Measurements from ENCODE around the gene ZBTB1.
A peak's percentile ranks its signal among the peaks of the same experiment; 100 is the strongest.
"Not testable (repeated sequence)": the region's sequence is repeated elsewhere in the genome, so short reads cannot be mapped to it uniquely, and the experiment has no call there.

Gene ZBTB1

DNA sequence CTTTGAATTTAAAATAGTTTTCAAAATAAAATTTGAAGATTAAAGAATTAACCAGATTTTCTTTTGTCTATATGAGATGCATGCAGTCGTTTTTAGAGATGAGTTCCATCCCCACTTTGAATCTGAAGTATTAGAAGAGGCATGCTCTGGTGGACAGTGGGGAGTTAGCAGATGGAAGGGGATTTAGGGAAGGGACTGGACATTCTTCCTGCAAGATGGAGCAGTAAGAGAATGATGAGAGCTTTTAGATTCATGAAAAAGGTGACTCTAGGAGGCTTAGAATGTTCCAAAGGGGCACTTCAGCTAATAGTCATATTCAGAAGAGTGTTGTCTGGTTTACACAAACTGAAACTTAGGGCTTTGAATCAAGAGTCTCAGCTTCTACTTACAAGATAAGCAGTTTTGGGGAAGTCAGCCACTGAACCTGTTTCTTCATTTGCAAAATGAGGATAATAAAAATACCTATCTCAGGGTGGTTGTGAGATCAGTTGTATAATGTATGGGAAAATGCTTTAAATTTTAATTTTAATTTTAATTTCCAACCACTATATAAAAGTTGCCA, 3.7 kb downstream of the ZBTB1 start:
- H3K4me3 ChIP-seq (replicated peaks in 1 of 2; ENCODE audit: low read depth in 2 of 2, low read length in 2 of 2), result no peak overlapping the region
- TF ChIP-seq, protein P1, sequence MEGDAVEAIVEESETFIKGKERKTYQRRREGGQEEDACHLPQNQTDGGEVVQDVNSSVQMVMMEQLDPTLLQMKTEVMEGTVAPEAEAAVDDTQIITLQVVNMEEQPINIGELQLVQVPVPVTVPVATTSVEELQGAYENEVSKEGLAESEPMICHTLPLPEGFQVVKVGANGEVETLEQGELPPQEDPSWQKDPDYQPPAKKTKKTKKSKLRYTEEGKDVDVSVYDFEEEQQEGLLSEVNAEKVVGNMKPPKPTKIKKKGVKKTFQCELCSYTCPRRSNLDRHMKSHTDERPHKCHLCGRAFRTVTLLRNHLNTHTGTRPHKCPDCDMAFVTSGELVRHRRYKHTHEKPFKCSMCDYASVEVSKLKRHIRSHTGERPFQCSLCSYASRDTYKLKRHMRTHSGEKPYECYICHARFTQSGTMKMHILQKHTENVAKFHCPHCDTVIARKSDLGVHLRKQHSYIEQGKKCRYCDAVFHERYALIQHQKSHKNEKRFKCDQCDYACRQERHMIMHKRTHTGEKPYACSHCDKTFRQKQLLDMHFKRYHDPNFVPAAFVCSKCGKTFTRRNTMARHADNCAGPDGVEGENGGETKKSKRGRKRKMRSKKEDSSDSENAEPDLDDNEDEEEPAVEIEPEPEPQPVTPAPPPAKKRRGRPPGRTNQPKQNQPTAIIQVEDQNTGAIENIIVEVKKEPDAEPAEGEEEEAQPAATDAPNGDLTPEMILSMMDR (IDR thresholded peaks at IDR 0.05; ENCODE audit: low read depth, low read length), result no peak
- DNase-seq (ENCODE audit: low read depth in 2 of 2), result no peak

DNA sequence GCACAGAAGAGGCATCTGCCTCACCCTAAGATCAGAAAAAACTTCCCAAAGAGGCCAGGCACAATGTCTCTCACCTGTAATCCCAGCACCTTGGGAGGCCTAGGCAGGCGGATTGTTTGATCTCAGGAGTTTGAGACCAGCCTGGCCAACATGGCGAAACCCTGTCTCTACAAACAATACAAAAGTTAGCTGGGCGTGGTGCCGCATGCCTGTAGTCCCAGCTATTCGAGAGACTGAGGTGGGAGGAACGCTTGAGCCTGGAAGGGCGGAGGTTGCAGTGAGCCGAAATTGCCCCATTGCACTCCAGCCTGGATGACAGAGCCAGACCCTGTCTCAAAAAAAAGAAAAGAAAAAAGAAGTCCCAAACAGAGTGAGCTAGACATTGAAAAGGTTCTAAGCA, 4.5 kb downstream of the ZBTB1 start:
- H3K4me3 ChIP-seq (replicated peaks in 1 of 2; ENCODE audit: low read depth in 2 of 2, low read length in 2 of 2), result no peak overlapping the region
- TF ChIP-seq, protein P1 (IDR thresholded peaks at IDR 0.05; ENCODE audit: low read depth, low read length), result no peak
- DNase-seq (ENCODE audit: low read depth in 2 of 2), result no peak

DNA sequence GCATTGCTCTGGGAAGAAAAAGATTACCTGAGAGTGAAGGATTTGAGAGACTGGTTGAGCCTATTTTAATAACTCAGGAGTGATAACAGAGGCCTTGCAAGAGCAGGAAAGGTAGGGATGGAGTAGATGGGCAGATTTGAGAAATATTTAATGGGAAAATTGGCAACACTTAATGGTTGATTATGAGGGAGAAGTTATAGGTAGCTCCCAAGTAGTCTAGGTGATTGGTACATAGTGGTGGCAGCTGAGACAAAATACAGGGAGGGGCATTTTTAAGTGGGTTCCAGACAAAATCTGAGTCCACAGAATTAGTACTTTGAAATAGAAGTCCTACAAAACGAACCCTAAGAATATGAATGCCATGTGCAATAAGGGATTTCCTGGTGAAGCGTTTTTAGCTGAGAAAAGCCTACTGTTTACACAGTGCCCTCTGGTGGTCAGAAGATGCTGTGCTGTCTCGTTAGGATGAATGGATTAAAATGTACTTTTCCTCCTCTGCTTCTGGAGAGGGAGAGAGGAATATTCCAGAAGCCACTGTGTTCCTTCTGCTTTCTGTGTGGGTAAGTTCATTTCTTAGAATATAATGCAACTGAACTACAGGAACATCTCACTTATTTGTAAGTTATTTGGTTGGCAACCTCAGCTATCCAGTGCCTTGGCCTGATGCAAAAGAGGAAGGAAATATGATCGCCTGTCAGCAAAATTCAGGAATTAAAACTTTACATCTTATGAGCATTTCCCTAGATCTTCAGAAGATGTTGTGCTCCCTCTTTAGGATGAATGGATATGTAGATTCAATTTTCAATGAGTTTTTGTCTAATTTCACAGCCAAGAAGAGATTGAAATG, 6.5 kb downstream of the ZBTB1 start:
- no peak overlapping the region for H3K4me3 ChIP-seq (replicated peaks in 1 of 2; ENCODE audit: low read depth in 2 of 2, low read length in 2 of 2)
- TF ChIP-seq, protein P1 (IDR thresholded peaks at IDR 0.05; ENCODE audit: low read depth, low read length), result peak; percentile 86
- peak; percentile 78 to 83 for DNase-seq (ENCODE audit: low read depth in 2 of 2)

DNA sequence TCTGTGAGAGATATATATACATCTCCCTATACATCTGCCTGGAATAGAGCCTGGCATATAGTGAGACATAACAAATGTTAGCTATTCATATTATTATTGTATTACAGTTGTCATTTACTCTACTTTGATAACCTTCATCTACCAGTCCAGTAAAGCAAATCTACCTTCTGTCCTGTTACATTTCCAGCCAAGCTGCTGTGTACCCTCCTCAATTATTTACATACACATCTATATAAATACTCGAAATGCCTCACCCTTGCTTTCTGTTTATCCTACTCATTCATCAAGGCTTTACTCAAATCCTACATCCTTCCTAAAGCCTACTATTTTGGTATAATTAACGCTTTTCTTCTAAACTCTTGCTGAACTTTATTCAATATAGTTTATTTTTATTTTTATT, 8.7 kb downstream of the ZBTB1 start:
- no peak overlapping the region for H3K4me3 ChIP-seq (replicated peaks in 1 of 2; ENCODE audit: low read depth in 2 of 2, low read length in 2 of 2)
- DNase-seq (ENCODE audit: low read depth in 2 of 2), result no peak
- TF ChIP-seq, protein P1 (IDR thresholded peaks at IDR 0.05; ENCODE audit: low read depth, low read length), result no peak

DNA sequence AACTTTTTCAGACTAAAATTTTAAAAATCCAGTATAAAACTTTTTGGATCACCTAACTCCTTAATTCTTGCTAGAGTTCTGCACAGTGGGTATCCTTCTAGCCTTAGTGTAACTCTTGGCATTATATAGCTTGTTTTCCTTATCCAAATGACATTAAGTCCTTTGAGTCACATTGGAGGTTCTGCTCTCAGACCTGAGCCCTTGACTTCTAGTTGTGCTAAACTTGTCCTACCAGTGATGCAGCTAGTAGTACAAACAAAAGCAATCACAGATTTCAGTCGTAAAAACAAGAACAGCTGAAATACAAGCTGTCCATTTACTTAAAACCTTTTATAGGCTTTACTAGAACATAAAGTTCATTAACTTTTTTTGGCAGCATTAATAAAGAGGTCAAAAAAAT, 10.5 kb downstream of the ZBTB1 start:
- H3K4me3 ChIP-seq (replicated peaks in 1 of 2; ENCODE audit: low read depth in 2 of 2, low read length in 2 of 2), result no peak overlapping the region
- TF ChIP-seq, protein P1 (IDR thresholded peaks at IDR 0.05; ENCODE audit: low read depth, low read length), result no peak
- DNase-seq (ENCODE audit: low read depth in 2 of 2), result no peak

DNA sequence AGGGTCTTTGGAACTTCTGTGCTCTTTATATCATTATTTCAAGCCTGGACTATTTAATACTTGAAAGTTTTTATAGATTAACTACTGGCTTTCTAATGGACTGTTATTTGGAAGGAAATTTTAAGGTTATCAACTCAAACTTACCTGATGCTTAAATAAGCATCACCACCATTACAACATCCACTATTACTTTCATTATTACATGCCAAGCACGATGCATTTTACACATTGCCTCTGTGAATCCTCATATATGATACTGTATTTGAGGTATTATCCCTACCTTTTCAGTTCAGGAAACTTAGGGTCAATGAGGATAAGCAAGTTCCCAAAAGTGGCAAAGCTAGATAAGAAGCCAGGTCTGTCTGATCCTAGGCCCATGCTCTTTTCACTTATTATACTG, 12.4 kb downstream of the ZBTB1 start:
- no peak for DNase-seq (ENCODE audit: low read depth in 2 of 2)
- no peak overlapping the region for H3K4me3 ChIP-seq (replicated peaks in 1 of 2; ENCODE audit: low read depth in 2 of 2, low read length in 2 of 2)
- TF ChIP-seq, protein P1 (IDR thresholded peaks at IDR 0.05; ENCODE audit: low read depth, low read length), result no peak

DNA sequence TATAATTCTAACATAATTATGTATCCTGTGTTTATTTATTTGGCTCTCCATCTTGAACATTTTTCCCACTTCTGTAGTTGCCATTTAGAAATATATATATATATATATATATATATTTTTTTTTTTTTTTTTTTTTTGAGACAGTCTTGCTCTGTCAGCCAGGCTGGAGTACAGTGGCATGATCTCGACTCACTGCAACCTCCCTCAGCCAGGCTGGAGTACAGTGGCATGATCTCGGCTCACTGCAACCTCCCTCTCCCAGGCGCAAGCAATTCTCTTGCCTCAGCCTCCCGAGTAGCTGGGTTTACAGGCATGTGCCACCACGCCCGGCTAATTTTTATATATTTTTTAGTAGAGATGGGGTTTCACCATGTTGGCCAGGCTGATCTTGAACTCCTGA, 13.1 kb downstream of the ZBTB1 start:
- not testable (repeated sequence) for DNase-seq (ENCODE audit: low read depth in 2 of 2); H3K4me3 ChIP-seq (replicated peaks in 1 of 2; ENCODE audit: low read depth in 2 of 2, low read length in 2 of 2)

Data from cardiac fibroblast (primary cell).